NB4 (cell line): ENCODE results near the gene GPR183.

Source experiments
- DNase-seq: peaks from one replicate; pipeline ENCODE4 v3.0.0; 2010; ENCODE audit warnings: low read depth
- H3K4me3 ChIP-seq: one replicate; pipeline ENCODE4 v1.5.1; 2011; ENCODE audit warnings: mild to moderate bottlenecking, low read depth, low read length, moderate library complexity
- MYC ChIP-seq: IDR thresholded peaks from 2 replicates; pipeline ENCODE4 v1.6.1; 2011; ENCODE audit warnings: low read depth, low read length
- POLR2A ChIP-seq: IDR thresholded peaks from 2 replicates; pipeline ENCODE4 v1.6.1; 2011; ENCODE audit warnings: mild to moderate bottlenecking; ENCODE audit not compliant: insufficient read length; ENCODE audit errors: extremely low read depth
- TF ChIP-seq, protein P1 (sequence below): IDR thresholded peaks from 2 replicates; pipeline ENCODE4 v1.6.1; 2011; ENCODE audit warnings: low read depth, low read length
- TF ChIP-seq, protein P2 (sequence below): IDR thresholded peaks from one replicate; pipeline ENCODE4 v1.5.1; 2012; ENCODE audit warnings: low read depth, low read length

The GPR183 gene

DNA sequence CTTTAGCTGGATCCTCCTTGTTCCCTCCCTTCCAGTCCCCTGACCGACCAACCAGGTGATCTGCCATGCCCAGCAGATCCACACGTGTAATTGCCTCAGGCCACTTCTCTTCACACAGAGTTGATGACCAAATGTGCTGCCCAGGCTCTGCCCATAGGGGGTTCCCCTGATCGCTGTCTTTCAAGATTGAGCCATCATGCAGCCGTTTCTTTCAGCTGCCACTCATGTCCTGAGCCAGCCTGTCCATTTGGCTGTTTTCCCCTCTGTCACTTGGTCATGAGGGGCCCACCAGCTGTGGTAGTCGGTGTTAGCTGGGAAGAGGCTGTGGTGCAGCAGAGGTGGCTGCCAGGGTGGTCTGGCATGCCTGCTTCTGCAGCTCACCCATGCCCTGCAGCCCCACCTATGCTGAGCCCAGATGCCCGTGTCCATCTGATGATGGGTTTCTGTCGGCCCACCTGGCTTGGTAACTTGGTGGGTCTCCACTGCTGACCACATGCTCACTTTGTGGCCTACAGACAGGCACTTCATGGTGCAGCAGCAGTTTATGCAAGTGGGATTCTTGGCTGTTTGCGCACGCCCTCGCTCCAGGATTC is 35.6 kb upstream of the GPR183 start:
- DNase-seq = no peak
- TF ChIP-seq, protein P1, sequence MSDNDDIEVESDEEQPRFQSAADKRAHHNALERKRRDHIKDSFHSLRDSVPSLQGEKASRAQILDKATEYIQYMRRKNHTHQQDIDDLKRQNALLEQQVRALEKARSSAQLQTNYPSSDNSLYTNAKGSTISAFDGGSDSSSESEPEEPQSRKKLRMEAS = no peak
- TF ChIP-seq, protein P2, sequence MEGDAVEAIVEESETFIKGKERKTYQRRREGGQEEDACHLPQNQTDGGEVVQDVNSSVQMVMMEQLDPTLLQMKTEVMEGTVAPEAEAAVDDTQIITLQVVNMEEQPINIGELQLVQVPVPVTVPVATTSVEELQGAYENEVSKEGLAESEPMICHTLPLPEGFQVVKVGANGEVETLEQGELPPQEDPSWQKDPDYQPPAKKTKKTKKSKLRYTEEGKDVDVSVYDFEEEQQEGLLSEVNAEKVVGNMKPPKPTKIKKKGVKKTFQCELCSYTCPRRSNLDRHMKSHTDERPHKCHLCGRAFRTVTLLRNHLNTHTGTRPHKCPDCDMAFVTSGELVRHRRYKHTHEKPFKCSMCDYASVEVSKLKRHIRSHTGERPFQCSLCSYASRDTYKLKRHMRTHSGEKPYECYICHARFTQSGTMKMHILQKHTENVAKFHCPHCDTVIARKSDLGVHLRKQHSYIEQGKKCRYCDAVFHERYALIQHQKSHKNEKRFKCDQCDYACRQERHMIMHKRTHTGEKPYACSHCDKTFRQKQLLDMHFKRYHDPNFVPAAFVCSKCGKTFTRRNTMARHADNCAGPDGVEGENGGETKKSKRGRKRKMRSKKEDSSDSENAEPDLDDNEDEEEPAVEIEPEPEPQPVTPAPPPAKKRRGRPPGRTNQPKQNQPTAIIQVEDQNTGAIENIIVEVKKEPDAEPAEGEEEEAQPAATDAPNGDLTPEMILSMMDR = no peak
- no peak for TF ChIP-seq MYC
- no peak for TF ChIP-seq POLR2A
- H3K4me3 ChIP-seq = no peak overlapping the region

DNA sequence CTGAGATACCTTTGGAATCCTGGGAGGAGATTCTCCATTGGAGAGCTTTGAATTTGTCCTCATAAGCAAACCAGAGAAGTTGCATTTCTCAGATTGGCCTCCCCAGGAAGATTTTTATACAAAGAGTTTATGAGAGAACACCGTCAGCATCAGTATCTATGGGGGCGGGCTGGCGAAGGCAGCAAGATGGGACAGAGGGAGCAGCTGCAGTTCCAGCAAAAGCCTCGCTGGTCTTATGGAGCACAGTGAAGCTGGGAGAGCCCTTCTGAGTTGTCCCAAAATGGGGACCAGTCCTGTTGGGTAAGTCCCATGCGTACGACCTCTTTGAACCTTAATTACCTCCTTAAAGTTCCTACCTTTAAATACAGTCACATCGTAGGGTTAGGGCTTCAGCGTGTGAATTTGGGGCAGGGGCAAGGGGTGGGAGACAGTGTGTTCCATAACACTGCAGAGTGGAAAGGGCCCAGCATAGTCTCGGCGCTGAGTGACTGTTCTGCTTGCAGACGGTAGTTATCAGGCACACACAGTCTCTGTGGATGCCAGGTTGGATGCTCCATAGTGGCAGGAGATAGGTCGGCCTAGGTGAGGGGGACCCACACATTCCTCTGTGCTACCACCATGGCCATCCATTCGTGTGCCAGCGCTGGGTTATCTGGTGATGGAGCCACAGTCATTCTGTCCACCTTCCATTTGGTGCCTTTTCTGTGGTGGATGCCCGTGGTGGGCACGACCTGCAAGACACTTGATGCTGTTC is 34.9 kb upstream of the GPR183 start:
- H3K4me3 ChIP-seq = no peak overlapping the region
- TF ChIP-seq, protein P1 = no peak
- TF ChIP-seq MYC (no peak), POLR2A (no peak)
- TF ChIP-seq, protein P2 = no peak
- no peak for DNase-seq

DNA sequence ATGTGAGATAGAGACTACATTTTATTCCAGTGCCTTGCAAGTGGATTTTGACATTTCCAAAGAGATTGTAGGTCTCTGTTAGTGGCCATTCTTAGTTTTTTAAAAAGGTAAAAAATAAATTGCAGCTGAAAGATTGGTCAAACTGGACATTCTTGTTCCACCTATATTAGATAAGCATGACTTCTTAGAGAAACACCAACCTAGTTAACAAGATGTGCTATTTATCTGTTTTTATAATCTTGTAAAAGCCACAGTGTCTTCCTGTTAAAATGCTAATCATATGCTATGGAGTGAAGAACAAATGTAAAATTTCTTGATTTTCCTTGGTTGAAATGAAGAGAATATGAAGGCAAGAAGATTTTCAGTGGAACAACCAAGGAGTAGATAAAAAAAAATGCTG is 33.4 kb upstream of the GPR183 start:
- H3K4me3 ChIP-seq = no peak overlapping the region
- DNase-seq = no peak

DNA sequence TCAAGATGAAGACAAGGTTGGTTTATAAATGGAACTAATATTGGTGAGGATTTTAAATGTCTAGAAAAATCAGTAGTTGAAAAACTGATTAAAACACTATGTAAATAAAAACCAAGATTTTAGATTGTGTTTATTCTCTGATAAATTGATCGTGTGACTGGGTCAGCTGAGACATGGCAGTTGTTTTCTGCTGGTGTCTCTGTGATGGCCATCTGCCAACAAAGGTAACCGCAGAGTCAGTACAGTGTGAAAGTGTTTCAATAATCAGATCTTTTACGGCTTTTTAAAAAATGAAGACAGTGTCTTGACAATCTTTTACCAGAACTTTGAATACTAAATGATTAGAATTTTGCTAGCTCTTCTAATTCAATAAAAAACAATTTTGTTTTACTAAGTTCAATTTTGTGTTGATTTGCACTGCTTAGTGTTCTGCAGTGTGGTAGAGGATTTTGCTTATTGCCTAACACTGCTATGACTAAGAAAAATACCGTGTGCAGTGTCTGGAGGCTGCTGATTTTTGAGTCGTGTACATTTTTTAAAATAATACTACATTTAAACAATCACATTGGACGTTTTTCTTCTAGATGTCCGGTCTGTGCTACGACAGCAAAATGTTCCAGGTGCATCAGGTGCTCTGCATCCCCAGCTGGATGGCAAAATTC is 32.7 kb upstream of the GPR183 start:
- TF ChIP-seq, protein P1 = no peak
- no peak for TF ChIP-seq MYC
- TF ChIP-seq, protein P2 = no peak
- TF ChIP-seq POLR2A = no peak
- no peak for DNase-seq
- H3K4me3 ChIP-seq = no peak overlapping the region

More for the DNA sequence above, 33.4 kb upstream of the GPR183 start:
- no peak for TF ChIP-seq MYC
- TF ChIP-seq, protein P1 = no peak
- no peak for TF ChIP-seq POLR2A
- TF ChIP-seq, protein P2 = no peak

DNA sequence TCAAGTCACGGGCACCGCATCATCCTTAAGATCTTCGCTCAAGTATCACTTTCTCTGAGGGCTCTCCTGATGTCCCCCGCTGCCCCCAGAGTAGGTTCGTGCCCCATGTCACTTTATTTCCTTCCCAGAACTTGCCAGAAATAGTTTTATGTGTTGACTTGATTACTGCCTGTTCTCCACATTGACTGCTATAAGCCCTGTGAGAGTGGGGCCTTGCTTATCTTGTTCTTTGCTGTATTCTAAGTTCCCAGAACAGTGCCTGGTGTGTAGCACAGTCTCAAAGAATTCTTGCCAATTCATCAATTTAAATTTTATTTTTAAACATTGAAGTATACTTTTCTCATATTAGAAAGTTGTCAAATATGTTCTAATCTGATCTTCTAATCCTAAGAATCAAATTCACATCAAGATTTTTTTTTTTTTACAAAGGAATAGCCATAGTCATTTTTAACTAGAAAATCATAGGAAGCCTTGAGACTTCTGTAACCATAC is 32.1 kb upstream of the GPR183 start:
- no peak overlapping the region for H3K4me3 ChIP-seq
- no peak for DNase-seq
- no peak for TF ChIP-seq POLR2A
- TF ChIP-seq MYC = no peak
- TF ChIP-seq, protein P2 = no peak
- TF ChIP-seq, protein P1 = no peak
